CD4-positive, CD25-positive, alpha-beta regulatory T cell (primary cell): ENCODE measurements around the gene GPR87. TPM values are rescaled to one million over a fixed set of nuclear protein-coding genes. Genes with fewer than 3 reads are reported as not detected.
A peak's percentile ranks its signal among the peaks of the same experiment; 100 is the strongest.

ENCODE experiments used
- ATAC-seq, 2 donors: fragments of 150-1000 bp; cut with Tn5 transposase; one replicate each; pipeline ENCODE4 v1.10.0; 2021; ENCODE audit warnings: low read depth in 2 of 2, moderate number of reproducible peaks in 2 of 2, moderate library complexity in 1 of 2
- DNase-seq, 3 donors: peaks; one replicate each; pipeline versions ENCODE4 v3.0.0 to v3.0.0-alpha.2; 2012 to 2022; ENCODE audit warnings: mixed read lengths in 1 of 3
- H3K27ac ChIP-seq: one replicate; pipeline ENCODE4 v1.7.0; 2013; ENCODE audit warnings: mild to moderate bottlenecking, low read length; ENCODE audit not compliant: insufficient read depth, poor library complexity, severe bottlenecking
- H3K27me3 ChIP-seq: one replicate; pipeline ENCODE4 v1.7.0; 2013; ENCODE audit warnings: low read length; ENCODE audit not compliant: control insufficient read depth, insufficient read depth
- H3K36me3 ChIP-seq: one replicate; pipeline ENCODE4 v1.7.0; 2013; ENCODE audit warnings: mild to moderate bottlenecking, low read length, moderate library complexity; ENCODE audit not compliant: control insufficient read depth, insufficient read depth
- H3K4me1 ChIP-seq: 2 replicates; pipeline ENCODE4 v1.7.0; 2013; ENCODE audit warnings: mild to moderate bottlenecking, low read length; ENCODE audit not compliant: insufficient read depth, control insufficient read depth, poor library complexity, severe bottlenecking
- H3K4me3 ChIP-seq: one replicate; pipeline ENCODE4 v1.7.0; 2013; ENCODE audit warnings: low read depth, mild to moderate bottlenecking, low read length, moderate library complexity
- H3K9me3 ChIP-seq, 2 experiments: 1 replicate in 1 of 2; 2 replicates in 1 of 2; pipeline ENCODE4 v1.7.0; 2013; ENCODE audit warnings: low read length in 2 of 2, mild to moderate bottlenecking in 1 of 2, moderate library complexity in 1 of 2; ENCODE audit not compliant: control insufficient read depth in 2 of 2
- H3K27ac Mint-ChIP-seq, 3 donors: one replicate each; pipeline ENCODE4 v1.8.0; 2020 to 2022; ENCODE audit warnings: mild to moderate bottlenecking in 3 of 3, mixed read lengths in 3 of 3, moderate library complexity in 2 of 3
- H3K27me3 Mint-ChIP-seq: one replicate; pipeline ENCODE4 v1.8.0; 2022; ENCODE audit warnings: mild to moderate bottlenecking, mixed read lengths
- H3K36me3 Mint-ChIP-seq: one replicate; pipeline ENCODE4 v1.8.0; 2020; ENCODE audit warnings: mixed read lengths
- H3K4me1 Mint-ChIP-seq, 4 donors: one replicate each; pipeline ENCODE4 v1.8.0; 2020 to 2022; ENCODE audit warnings: mixed read lengths in 4 of 4, mild to moderate bottlenecking in 1 of 4
- H3K4me3 Mint-ChIP-seq, 4 donors: one replicate each; pipeline ENCODE4 v1.8.0; 2020 to 2022; ENCODE audit warnings: mild to moderate bottlenecking in 4 of 4, mixed read lengths in 4 of 4, moderate library complexity in 3 of 4
- H3K9me3 Mint-ChIP-seq, 7 donors: one replicate each; pipeline ENCODE4 v1.8.0; 2020 to 2022; ENCODE audit warnings: mixed read lengths in 7 of 7, mild to moderate bottlenecking in 3 of 7, moderate library complexity in 2 of 7
- polyA plus RNA-seq, 4 donors: library from polyadenylated mRNA; unstranded; fragments of 300-500 nt; fragmentation: Illumina TruSeq; gene quantifications; one replicate each; pipeline ENCODE4 v1.2.3, GENCODE V29; 2021
- total RNA-seq: library from RNA; stranded (reverse); gene quantifications from one replicate; pipeline ENCODE4 v1.2.3, GENCODE V29; 2022

GPR87 gene
- not detected for total RNA-seq
- polyA plus RNA-seq, result not detected

- Mint-ChIP-seq H3K4me3 (no peak within 1 kb of the TSS), H3K4me1 (peaks cover 0 to 3% (median 0%) of the 10 kb centered on the region in 4 donors), H3K36me3 (no peaks in the 10 kb centered on the region), H3K27ac (no peak within 1 kb of the TSS), H3K9me3 (peaks cover 0 to 1% (median 0%) of the 10 kb centered on the region in 7 donors), H3K27me3 (peaks cover 26% of the 10 kb centered on the region)
- ATAC-seq (no peak), DNase-seq (peak in 1 of 3 donors; percentile 18)
- Histone ChIP-seq H3K27me3 (peaks cover 2% of the 10 kb centered on the region), H3K4me3 (no peak within 1 kb of the TSS), H3K36me3 (no peaks in the 10 kb centered on the region), H3K4me1 (no peaks in the 10 kb centered on the region), H3K27ac (no peak within 1 kb of the TSS), H3K9me3 (no peaks in the 10 kb centered on the region)
Observed at GRCh38 chr3:151316267-151316991, at the start of gene GPR87. Gene GPR87, minus strand, starts transcription at chr3:151316820. Its CDS starts 16,720 bp downstream, at chr3:151300100.

GRCh38 chr3:151362751-151363174, 46.1 kb upstream of the GPR87 start:
- no peak for ATAC-seq
- no peak for DNase-seq
- Mint-ChIP-seq H3K36me3 (no peaks in the 10 kb centered on the region), H3K4me3 (no peak overlapping the region), H3K27me3 (peaks cover 13% of the 10 kb centered on the region), H3K4me1 (no peaks in the 10 kb centered on the region), H3K27ac (no peak overlapping the region), H3K9me3 (peaks cover 0 to 2% (median 0%) of the 10 kb centered on the region in 7 donors)
- no peaks in the 10 kb centered on the region for H3K4me1 ChIP-seq
- H3K27ac ChIP-seq, result no peak overlapping the region
- H3K36me3 ChIP-seq, result no peaks in the 10 kb centered on the region
- H3K27me3 ChIP-seq, result no peaks in the 10 kb centered on the region
- H3K4me3 ChIP-seq, result no peak overlapping the region
- no peaks in the 10 kb centered on the region for H3K9me3 ChIP-seq

- Histone ChIP-seq H3K27ac (no peak overlapping the region), H3K27me3 (no peaks in the 10 kb centered on the region), H3K4me3 (no peak overlapping the region), H3K36me3 (no peaks in the 10 kb centered on the region), H3K4me1 (no peaks in the 10 kb centered on the region), H3K9me3 (no peaks in the 10 kb centered on the region)
- DNase-seq (no peak), ATAC-seq (no peak)
- Mint-ChIP-seq H3K4me3 (no peak overlapping the region), H3K27me3 (peaks cover 4% of the 10 kb centered on the region), H3K27ac (no peak overlapping the region), H3K4me1 (no peaks in the 10 kb centered on the region), H3K36me3 (no peaks in the 10 kb centered on the region), H3K9me3 (no peaks in the 10 kb centered on the region)
Observed at GRCh38 chr3:151357463-151357850, 40.8 kb upstream of the GPR87 start.

GRCh38 chr3:151356794-151357462, 40.3 kb upstream of the GPR87 start:
- Mint-ChIP-seq H3K27me3 (peaks cover 4% of the 10 kb centered on the region), H3K4me1 (no peaks in the 10 kb centered on the region), H3K36me3 (no peaks in the 10 kb centered on the region), H3K27ac (no peak overlapping the region), H3K4me3 (no peak overlapping the region), H3K9me3 (no peaks in the 10 kb centered on the region)
- H3K4me3 ChIP-seq, result no peak overlapping the region
- no peak for DNase-seq
- no peaks in the 10 kb centered on the region for H3K9me3 ChIP-seq
- H3K36me3 ChIP-seq, result no peaks in the 10 kb centered on the region
- H3K4me1 ChIP-seq, result no peaks in the 10 kb centered on the region
- no peak for ATAC-seq
- H3K27ac ChIP-seq, result no peak overlapping the region
- H3K27me3 ChIP-seq, result peaks cover 3% of the 10 kb centered on the region

GRCh38 chr3:151351648-151352047, 35.0 kb upstream of the GPR87 start:
- no peak for ATAC-seq
- Mint-ChIP-seq H3K36me3 (no peaks in the 10 kb centered on the region), H3K9me3 (peaks cover 0 to 3% (median 0%) of the 10 kb centered on the region in 7 donors), H3K4me3 (no peak overlapping the region), H3K27me3 (peaks cover 4% of the 10 kb centered on the region), H3K4me1 (no peaks in the 10 kb centered on the region), H3K27ac (no peak overlapping the region)
- Histone ChIP-seq H3K4me3 (no peak overlapping the region), H3K4me1 (no peaks in the 10 kb centered on the region), H3K27ac (no peak overlapping the region), H3K36me3 (no peaks in the 10 kb centered on the region), H3K27me3 (peaks cover 7% of the 10 kb centered on the region), H3K9me3 (no peaks in the 10 kb centered on the region)
- no peak for DNase-seq

- peaks cover 0 to 3% (median 0%) of the 10 kb centered on the region in 7 donors for H3K9me3 Mint-ChIP-seq
- Histone ChIP-seq H3K4me1 (no peaks in the 10 kb centered on the region), H3K9me3 (no peaks in the 10 kb centered on the region), H3K27ac (no peak overlapping the region), H3K4me3 (no peak overlapping the region), H3K27me3 (peaks cover 10% of the 10 kb centered on the region), H3K36me3 (no peaks in the 10 kb centered on the region)
- H3K4me1 Mint-ChIP-seq, result peaks cover 0 to 2% (median 0%) of the 10 kb centered on the region in 4 donors
- no peak overlapping the region for H3K4me3 Mint-ChIP-seq
- peaks cover 4% of the 10 kb centered on the region for H3K27me3 Mint-ChIP-seq
- no peak for DNase-seq
- H3K36me3 Mint-ChIP-seq, result no peaks in the 10 kb centered on the region
- ATAC-seq, result no peak
- H3K27ac Mint-ChIP-seq, result no peak overlapping the region
Observed at GRCh38 chr3:151351219-151351618, 34.6 kb upstream of the GPR87 start.

GRCh38 chr3:151350656-151351055, 34.0 kb upstream of the GPR87 start:
- Mint-ChIP-seq H3K36me3 (no peaks in the 10 kb centered on the region), H3K4me3 (no peak overlapping the region), H3K27ac (no peak overlapping the region), H3K27me3 (peaks cover 4% of the 10 kb centered on the region), H3K9me3 (peaks cover 0 to 3% (median 0%) of the 10 kb centered on the region in 7 donors), H3K4me1 (peaks cover 0 to 6% (median 0%) of the 10 kb centered on the region in 4 donors)
- no peaks in the 10 kb centered on the region for H3K9me3 ChIP-seq
- H3K27me3 ChIP-seq, result peaks cover 10% of the 10 kb centered on the region
- no peak overlapping the region for H3K27ac ChIP-seq
- no peak for ATAC-seq
- no peaks in the 10 kb centered on the region for H3K36me3 ChIP-seq
- H3K4me3 ChIP-seq, result no peak overlapping the region
- DNase-seq, result no peak
- no peaks in the 10 kb centered on the region for H3K4me1 ChIP-seq
